ENCODE measurements around the gene MPV17.

Gene MPV17

DNA sequence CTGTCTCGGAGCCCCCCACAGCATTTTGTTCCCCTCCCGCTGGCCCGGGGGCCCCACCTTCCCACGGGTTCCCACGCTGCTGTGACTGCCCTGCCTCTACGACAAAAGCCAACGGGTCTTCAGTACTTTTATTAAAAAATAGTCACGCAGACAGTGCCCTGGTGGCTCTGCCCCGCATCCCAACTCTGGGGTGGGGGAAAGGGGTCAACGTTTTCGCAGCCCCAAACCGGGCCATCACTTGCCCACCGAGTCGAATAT is 15.7 kb downstream of the MPV17 start:
- no peak overlapping the region for H3K27ac ChIP-seq
- peaks cover 19 to 34% (median 25%) of the 10 kb centered on the region in 3 donors for H3K36me3 ChIP-seq
- H3K4me1 ChIP-seq = peaks cover 0 to 26% (median 21%) of the 10 kb centered on the region in 4 donors
- peaks cover 0 to 5% (median 0%) of the 10 kb centered on the region in 3 donors for H3K9me3 ChIP-seq
- peaks cover 10 to 54% of the 10 kb centered on the region in 2 donors for H3K27me3 ChIP-seq
- TF ChIP-seq, protein P1, sequence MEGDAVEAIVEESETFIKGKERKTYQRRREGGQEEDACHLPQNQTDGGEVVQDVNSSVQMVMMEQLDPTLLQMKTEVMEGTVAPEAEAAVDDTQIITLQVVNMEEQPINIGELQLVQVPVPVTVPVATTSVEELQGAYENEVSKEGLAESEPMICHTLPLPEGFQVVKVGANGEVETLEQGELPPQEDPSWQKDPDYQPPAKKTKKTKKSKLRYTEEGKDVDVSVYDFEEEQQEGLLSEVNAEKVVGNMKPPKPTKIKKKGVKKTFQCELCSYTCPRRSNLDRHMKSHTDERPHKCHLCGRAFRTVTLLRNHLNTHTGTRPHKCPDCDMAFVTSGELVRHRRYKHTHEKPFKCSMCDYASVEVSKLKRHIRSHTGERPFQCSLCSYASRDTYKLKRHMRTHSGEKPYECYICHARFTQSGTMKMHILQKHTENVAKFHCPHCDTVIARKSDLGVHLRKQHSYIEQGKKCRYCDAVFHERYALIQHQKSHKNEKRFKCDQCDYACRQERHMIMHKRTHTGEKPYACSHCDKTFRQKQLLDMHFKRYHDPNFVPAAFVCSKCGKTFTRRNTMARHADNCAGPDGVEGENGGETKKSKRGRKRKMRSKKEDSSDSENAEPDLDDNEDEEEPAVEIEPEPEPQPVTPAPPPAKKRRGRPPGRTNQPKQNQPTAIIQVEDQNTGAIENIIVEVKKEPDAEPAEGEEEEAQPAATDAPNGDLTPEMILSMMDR (IDR thresholded peaks at IDR 0.05) = no peak
- H3K4me3 ChIP-seq = no peak overlapping the region
- intact Hi-C loops (cut with DNase I; ENCODE audit: low total_unique reads) = no loop called here
- DNase-seq = no peak

DNA sequence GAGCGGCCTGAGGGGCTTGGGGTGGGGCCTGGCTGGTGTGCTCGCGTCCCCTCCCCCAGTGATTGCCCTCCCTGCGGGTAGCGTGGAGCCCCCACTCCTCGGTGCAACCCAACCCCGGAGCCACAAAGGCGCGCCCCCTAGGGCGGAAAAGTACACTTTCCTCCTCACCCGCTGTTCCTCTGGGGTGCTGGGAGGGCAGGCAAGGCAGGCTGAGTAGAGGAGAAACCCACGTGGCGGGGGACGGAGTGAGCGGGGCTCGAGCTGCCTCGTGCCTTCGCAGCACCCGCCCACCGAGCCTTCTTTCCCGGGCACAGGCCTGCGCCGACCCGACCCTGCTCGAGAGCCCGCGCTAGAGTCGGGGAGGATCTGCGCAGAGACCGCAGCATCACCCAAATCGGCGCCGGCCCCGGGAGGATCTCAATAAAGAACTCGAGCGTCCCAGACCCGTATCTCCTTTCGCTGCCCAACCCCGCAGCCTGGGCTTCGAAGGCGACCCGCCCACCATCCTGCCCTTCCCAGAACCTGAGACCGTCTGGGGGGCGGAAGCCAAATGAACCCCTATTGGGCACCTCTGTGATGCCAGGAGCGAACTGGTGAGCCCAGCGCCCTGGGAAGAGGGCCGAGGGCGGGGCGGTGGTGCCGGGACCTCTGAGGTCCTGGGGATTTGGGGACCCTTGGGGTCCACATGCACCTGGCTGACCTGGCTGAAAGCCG is 16.2 kb downstream of the MPV17 start:
- no peak overlapping the region for H3K4me3 ChIP-seq
- intact Hi-C loops (cut with DNase I; ENCODE audit: low total_unique reads) = no loop called here
- peaks cover 0 to 5% (median 0%) of the 10 kb centered on the region in 3 donors for H3K9me3 ChIP-seq
- DNase-seq = no peak
- peaks cover 0 to 26% (median 21%) of the 10 kb centered on the region in 4 donors for H3K4me1 ChIP-seq
- no peak overlapping the region for H3K27ac ChIP-seq
- TF ChIP-seq, protein P1 (IDR thresholded peaks at IDR 0.05) = no peak
- peaks cover 10 to 54% of the 10 kb centered on the region in 2 donors for H3K27me3 ChIP-seq
- peaks cover 17 to 29% (median 20%) of the 10 kb centered on the region in 3 donors for H3K36me3 ChIP-seq

DNA sequence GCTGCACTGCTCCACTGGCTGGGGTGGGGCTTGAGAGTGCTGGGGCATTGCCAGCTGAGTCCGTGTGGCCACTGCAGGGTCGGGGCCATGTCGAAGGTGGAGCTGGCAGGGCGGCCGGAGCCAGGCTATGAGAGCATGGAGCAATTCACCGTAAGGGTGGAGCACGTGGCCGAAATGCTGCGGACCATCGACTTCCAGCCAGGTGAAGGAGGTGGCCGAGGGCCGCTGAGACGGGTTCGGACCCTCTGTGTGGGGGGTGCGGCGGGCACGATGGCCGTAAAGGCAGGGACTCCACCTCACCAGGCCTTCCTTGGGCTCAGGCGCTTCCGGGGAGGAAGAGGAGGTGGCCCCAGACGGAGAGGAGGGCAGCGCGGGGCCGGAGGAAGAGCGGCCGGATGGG is 16.8 kb downstream of the MPV17 start:
- TF ChIP-seq, protein P1 (IDR thresholded peaks at IDR 0.05) = no peak
- DNase-seq = no peak
- H3K27ac ChIP-seq = no peak overlapping the region
- peaks cover 0 to 5% (median 0%) of the 10 kb centered on the region in 3 donors for H3K9me3 ChIP-seq
- peaks cover 11 to 23% (median 14%) of the 10 kb centered on the region in 3 donors for H3K36me3 ChIP-seq
- H3K27me3 ChIP-seq = peaks cover 10 to 54% of the 10 kb centered on the region in 2 donors
- intact Hi-C loops (cut with DNase I; ENCODE audit: low total_unique reads) = no loop called here
- peaks cover 0 to 26% (median 21%) of the 10 kb centered on the region in 4 donors for H3K4me1 ChIP-seq
- no peak overlapping the region for H3K4me3 ChIP-seq

DNA sequence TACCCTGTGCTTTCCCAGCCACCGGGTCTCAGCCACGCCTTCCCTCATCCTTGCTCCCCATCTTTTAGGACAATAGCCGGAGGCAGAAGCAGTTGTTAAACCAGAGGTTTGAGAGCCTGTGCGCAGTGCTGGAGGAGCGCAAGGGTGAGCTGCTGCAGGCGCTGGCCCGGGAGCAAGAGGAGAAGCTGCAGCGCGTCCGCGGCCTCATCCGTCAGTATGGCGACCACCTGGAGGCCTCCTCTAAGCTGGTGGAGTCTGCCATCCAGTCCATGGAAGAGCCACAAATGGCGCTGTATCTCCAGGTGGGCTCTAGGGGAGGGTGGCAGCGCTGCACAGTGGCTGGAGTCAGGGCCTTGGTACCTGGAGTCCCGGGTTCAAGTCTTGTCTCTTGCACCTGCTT is 17.4 kb downstream of the MPV17 start:
- H3K4me1 ChIP-seq = peaks cover 0 to 26% (median 21%) of the 10 kb centered on the region in 4 donors
- H3K27ac ChIP-seq = no peak overlapping the region
- H3K27me3 ChIP-seq = peaks cover 10 to 54% of the 10 kb centered on the region in 2 donors
- peaks cover 0 to 5% (median 0%) of the 10 kb centered on the region in 3 donors for H3K9me3 ChIP-seq
- TF ChIP-seq, protein P1 (IDR thresholded peaks at IDR 0.05) = no peak
- intact Hi-C loops (cut with DNase I; ENCODE audit: low total_unique reads) = loop anchor here (1.0 kb wide), 1 partner anchor 102 kb away; no protein-coding TSS in a partner anchor
- no peak for DNase-seq
- H3K4me3 ChIP-seq = no peak overlapping the region
- peaks cover 11 to 17% (median 11%) of the 10 kb centered on the region in 3 donors for H3K36me3 ChIP-seq

DNA sequence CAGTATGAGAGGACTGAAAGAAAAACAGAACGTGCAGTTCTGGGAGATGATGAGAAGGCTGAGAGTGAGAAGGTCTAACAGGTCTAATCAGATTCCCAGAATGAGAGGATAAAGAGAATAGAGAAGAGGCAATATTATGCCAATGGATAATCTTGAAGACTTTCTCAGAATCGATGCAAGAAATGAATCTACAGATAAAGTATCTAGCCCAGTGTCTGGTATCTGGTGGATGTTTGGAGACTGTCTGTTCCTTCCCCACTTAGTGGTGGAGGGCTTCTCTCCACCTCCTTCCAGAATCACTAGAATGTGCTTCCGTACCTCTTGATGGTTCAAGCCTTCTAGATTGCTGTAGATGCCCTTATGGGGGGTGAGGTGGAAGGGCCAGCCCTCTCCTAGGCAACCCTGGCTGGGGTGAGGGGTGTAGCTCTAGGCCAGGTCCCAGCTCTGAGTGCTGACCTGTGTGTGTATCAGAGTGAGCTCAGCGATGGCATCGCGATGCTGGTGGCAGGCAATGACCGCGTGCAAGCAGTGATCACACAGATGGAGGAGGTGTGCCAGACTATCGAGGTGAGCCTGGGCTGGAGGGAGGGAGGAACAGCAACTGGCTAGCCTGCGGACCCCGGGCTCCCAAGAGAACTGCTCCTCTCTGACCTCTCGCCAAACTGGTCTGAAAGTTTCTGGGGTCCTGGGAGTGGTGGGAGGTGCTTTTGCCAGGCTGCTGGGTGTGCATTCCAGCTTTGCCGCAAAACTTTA is 18.2 kb downstream of the MPV17 start:
- Histone ChIP-seq H3K27me3 (peaks cover 10 to 51% of the 10 kb centered on the region in 2 donors), H3K4me1 (peaks cover 0 to 26% (median 21%) of the 10 kb centered on the region in 4 donors), H3K36me3 (peaks cover 3 to 8% (median 4%) of the 10 kb centered on the region in 3 donors), H3K4me3 (no peak overlapping the region), H3K27ac (no peak overlapping the region), H3K9me3 (peaks cover 0 to 5% (median 0%) of the 10 kb centered on the region in 3 donors)
- DNase-seq = no peak
- intact Hi-C loops (cut with DNase I; ENCODE audit: low total_unique reads) = loop anchor here (1.0 kb wide), 1 partner anchor 101 kb away; no protein-coding TSS in a partner anchor
- TF ChIP-seq, protein P1 (IDR thresholded peaks at IDR 0.05) = no peak

Data from tibial artery (tissue), 4 donors.